ENCODE results near the gene LRR1.

DNA sequence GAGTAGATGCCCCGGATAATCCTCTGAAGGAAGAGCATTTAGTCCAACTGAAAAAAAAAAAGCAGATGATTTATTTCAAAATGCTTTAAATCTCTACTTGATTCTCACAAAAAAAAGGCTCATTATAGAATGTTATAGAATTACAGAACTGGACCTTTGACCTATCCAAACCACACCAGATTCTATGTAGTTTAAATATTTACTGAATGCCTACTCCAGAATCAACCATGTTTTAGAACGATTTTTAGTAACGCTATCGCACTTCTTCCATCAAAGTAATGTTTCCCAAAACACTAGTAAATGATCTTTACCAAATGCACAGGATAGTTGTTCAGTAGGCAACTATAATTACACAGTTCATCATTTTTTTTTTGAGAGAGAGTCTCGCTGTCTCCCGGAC, 15.1 kb upstream of the LRR1 start:
- no peak for TF ChIP-seq GATA2 (IDR thresholded peaks at IDR 0.05; ENCODE audit: low read depth, low read length)
- TF ChIP-seq GATA3 (IDR thresholded peaks at IDR 0.05; ENCODE audit: low read depth, low read length): no peak

All from SH-SY5Y (cell line).